SK-N-MC (cell line): ENCODE results near the gene ENKUR.

Experiments used
- EZH2 ChIP-seq: fragments of 200-600 bp; sonication (generic); IDR thresholded peaks from one replicate; pipeline ENCODE4 v1.6.1; 2017; ENCODE audit warnings: antibody characterized with exemption
- FOXP2 ChIP-seq: optimal IDR thresholded peaks from 2 replicates; pipeline ENCODE3; 2011; ENCODE audit warnings: mild to moderate bottlenecking, moderate library complexity; ENCODE audit not compliant: insufficient read depth; ENCODE audit errors: extremely low read length, control extremely low read depth
- POLR2AphosphoS5 ChIP-seq: IDR thresholded peaks from 2 replicates; pipeline ENCODE4 v1.6.1; 2012; ENCODE audit warnings: mild to moderate bottlenecking, low read depth, low read length, borderline replicate concordance

DNA sequence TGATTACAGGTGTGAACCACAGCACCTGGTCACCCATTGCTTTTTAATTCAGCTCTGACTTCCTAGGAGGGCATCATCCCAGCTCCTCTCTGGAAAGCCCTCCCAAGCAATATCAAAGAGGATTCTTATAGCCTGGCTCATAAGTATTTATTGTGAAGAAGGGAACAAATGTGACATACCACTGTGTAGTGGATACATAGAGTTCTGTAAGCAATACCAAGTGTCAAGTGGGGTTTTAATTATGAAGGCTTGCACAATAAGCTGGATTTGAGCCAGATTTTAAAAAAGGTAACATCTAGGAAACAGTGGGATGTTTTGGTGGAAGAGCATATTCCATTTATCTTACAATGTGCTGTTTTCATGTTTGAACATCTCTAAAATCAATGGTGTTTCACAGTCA lies 44.6 kb downstream of the ENKUR start:
- TF ChIP-seq EZH2 = no peak
- TF ChIP-seq POLR2AphosphoS5 = no peak
- TF ChIP-seq FOXP2 = no peak
